ENCODE data around the gene SNRPA. TPM values are rescaled to one million over a fixed set of nuclear protein-coding genes. Genes with fewer than 3 reads are reported as not detected.
"Not testable (repeated sequence)": the region's sequence is repeated elsewhere in the genome, so short reads cannot be mapped to it uniquely, and the experiment has no call there.

SNRPA gene
- total and polyA plus RNA-seq, 2 of the 13 experiments (the other 11 are each of a cell fraction or from before 2014, with no cell fraction given) = 59.6 to 162 TPM

- TF ChIP-seq RBAK (CRISPR knock-in tag; IDR thresholded peaks at IDR 0.05) (no peak), ARNT (IDR thresholded peaks at IDR 0.05) (no peak)
- TF ChIP-seq, protein P1, sequence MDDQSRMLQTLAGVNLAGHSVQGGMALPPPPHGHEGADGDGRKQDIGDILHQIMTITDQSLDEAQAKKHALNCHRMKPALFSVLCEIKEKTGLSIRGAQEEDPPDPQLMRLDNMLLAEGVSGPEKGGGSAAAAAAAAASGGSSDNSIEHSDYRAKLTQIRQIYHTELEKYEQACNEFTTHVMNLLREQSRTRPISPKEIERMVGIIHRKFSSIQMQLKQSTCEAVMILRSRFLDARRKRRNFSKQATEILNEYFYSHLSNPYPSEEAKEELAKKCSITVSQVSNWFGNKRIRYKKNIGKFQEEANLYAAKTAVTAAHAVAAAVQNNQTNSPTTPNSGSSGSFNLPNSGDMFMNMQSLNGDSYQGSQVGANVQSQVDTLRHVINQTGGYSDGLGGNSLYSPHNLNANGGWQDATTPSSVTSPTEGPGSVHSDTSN (CRISPR knock-in tag; IDR thresholded peaks at IDR 0.05; ENCODE audit: borderline replicate concordance) = no peak
Measured at GRCh38 chr19:40810160-40810559, 59.2 kb downstream of the SNRPA start (continued).

GRCh38 chr19:40810649-40811408 is 59.8 kb downstream of the SNRPA start:
- H3K9me3 ChIP-seq (ENCODE audit: low read length); H3K4me2 ChIP-seq (ENCODE audit: low read depth, low read length); CTCF ChIA-PET (ENCODE audit: low intra/inter-chr PET ratio, low total read pairs); H2AFZ ChIP-seq (ENCODE audit: low read length); ATAC-seq; H3K27me3 ChIP-seq (ENCODE audit: control insufficient read depth in 1 of 2, insufficient read depth in 2 of 2, low read length in 2 of 2); POLR2A ChIA-PET; H3K4me1 ChIP-seq (ENCODE audit: insufficient read depth, low read length); H3K4me3 ChIP-seq (replicated peaks in 1 of 3; ENCODE audit: insufficient read depth in 1 of 3, low read depth in 2 of 3, low read length in 3 of 3); BruUV-seq (replicated peaks); H4K20me1 ChIP-seq (ENCODE audit: insufficient read depth, low read length); H3K9ac ChIP-seq (ENCODE audit: insufficient read depth, low read depth, low read length); intact Hi-C loops (cut with micrococcal nuclease; ENCODE audit: unreplicated experiment); H3K27ac ChIP-seq (ENCODE audit: extremely low read length, insufficient read depth, low read length); DNase-seq (ENCODE audit: low spot score); FAIRE-seq; H3K79me2 ChIP-seq (ENCODE audit: insufficient read depth, low read length): not testable (repeated sequence)
- in situ Hi-C loops (cut with HindIII; ENCODE audit: extremely low pct_ligation_motif_present, low pct_unique_long_range_greater_than_20kb) = loop anchor here (10.0 kb wide), 1 partner anchor 324 kb away; no protein-coding TSS in a partner anchor
- WGBS (ENCODE audit: low lambda C conversion rate) = 96% methylated on average over 34 of the region's 65 CpGs
- H3K36me3 ChIP-seq (replicated peaks in 1 of 2; ENCODE audit: control insufficient read depth in 1 of 2, insufficient read depth in 2 of 2, low read length in 2 of 2) = peaks cover 12 to 20% of the 10 kb centered on the region in 2 experiments; a peak in 4 of 5 replicates

Measured in HepG2 (cell line).